WTC11 (cell line): ENCODE results near the gene LBX2. TPM values are rescaled to one million over a fixed set of nuclear protein-coding genes. Genes with fewer than 3 reads are reported as not detected.

ENCODE experiments used
- AFF4 ChIP-seq: sonication (generic); formaldehyde crosslinking; IDR thresholded peaks from 2 replicates; pipeline ENCODE4 v1.8.1; 2023; ENCODE audit warnings: mild to moderate bottlenecking, missing genetic modification reagents, borderline replicate concordance
- ATF3 ChIP-seq: sonication (generic); formaldehyde crosslinking; conservative IDR thresholded peaks from 2 replicates; pipeline ENCODE4 v1.8.1; 2022; ENCODE audit warnings: mild to moderate bottlenecking, missing genetic modification reagents
- CBFB ChIP-seq: sonication (generic); formaldehyde crosslinking; IDR thresholded peaks from 2 replicates; pipeline ENCODE4 v1.8.1; 2022; ENCODE audit warnings: mild to moderate bottlenecking, low read depth, missing genetic modification reagents
- CDX4 ChIP-seq: fragments of 250-450 bp; sonication (Bioruptor Pico); IDR thresholded peaks from 2 replicates; pipeline ENCODE4 v1.9.0; 2021; ENCODE audit warnings: moderate library complexity, mild to moderate bottlenecking, inconsistent platforms, borderline replicate concordance
- E2F5 ChIP-seq: sonication (generic); formaldehyde crosslinking; IDR thresholded peaks from 2 replicates; pipeline ENCODE4 v1.8.1; 2022; ENCODE audit warnings: mild to moderate bottlenecking, moderate library complexity, missing genetic modification reagents
- ETV6 ChIP-seq: sonication (generic); formaldehyde crosslinking; IDR thresholded peaks from 2 replicates; pipeline ENCODE4 v1.8.1; 2022; ENCODE audit warnings: mild to moderate bottlenecking, missing genetic modification reagents
- FOXK1 ChIP-seq: sonication (generic); formaldehyde crosslinking; IDR thresholded peaks from 2 replicates; pipeline ENCODE4 v1.8.0; 2022; ENCODE audit warnings: mild to moderate bottlenecking, moderate library complexity, missing genetic modification reagents
- KAT7 ChIP-seq: sonication (generic); formaldehyde crosslinking; IDR thresholded peaks from 2 replicates; pipeline ENCODE4 v1.8.1; 2023; ENCODE audit warnings: missing genetic modification reagents, mild to moderate bottlenecking, borderline replicate concordance
- NFE2L1 ChIP-seq: sonication (generic); formaldehyde crosslinking; IDR thresholded peaks from 2 replicates; pipeline ENCODE4 v1.8.1; 2023; ENCODE audit warnings: missing genetic modification reagents
- NFYB ChIP-seq: sonication (generic); formaldehyde crosslinking; conservative IDR thresholded peaks from 2 replicates; pipeline ENCODE4 v1.8.0; 2022; ENCODE audit warnings: low read depth, missing genetic modification reagents
- PRDM15 ChIP-seq: sonication (generic); formaldehyde crosslinking; IDR thresholded peaks from 2 replicates; pipeline ENCODE4 v1.8.0; 2022; ENCODE audit warnings: missing genetic modification reagents
- PREB ChIP-seq: sonication (generic); formaldehyde crosslinking; IDR thresholded peaks from 2 replicates; pipeline ENCODE4 v1.8.1; 2022; ENCODE audit warnings: mild to moderate bottlenecking, missing genetic modification reagents, moderate library complexity, borderline replicate concordance
- RELA ChIP-seq: sonication (generic); formaldehyde crosslinking; IDR thresholded peaks from 2 replicates; pipeline ENCODE4 v1.8.1; 2022; ENCODE audit warnings: missing genetic modification reagents, mild to moderate bottlenecking, borderline replicate concordance
- SP1 ChIP-seq: sonication (generic); formaldehyde crosslinking; conservative IDR thresholded peaks from 2 replicates; pipeline ENCODE4 v1.8.1; 2022; ENCODE audit warnings: missing genetic modification reagents
- TEAD4 ChIP-seq: sonication (generic); formaldehyde crosslinking; IDR thresholded peaks from 2 replicates; pipeline ENCODE4 v1.8.0; 2022; ENCODE audit warnings: mild to moderate bottlenecking, missing genetic modification reagents
- USF1 ChIP-seq: sonication (generic); formaldehyde crosslinking; IDR thresholded peaks from 2 replicates; pipeline ENCODE4 v1.8.0; 2022; ENCODE audit warnings: mild to moderate bottlenecking, missing genetic modification reagents
- USF2 ChIP-seq: sonication (generic); formaldehyde crosslinking; IDR thresholded peaks from 2 replicates; pipeline ENCODE4 v1.8.1; 2023; ENCODE audit warnings: mild to moderate bottlenecking, missing genetic modification reagents, moderate library complexity
- ZNF138 ChIP-seq: sonication (generic); formaldehyde crosslinking; conservative IDR thresholded peaks from 2 replicates; pipeline ENCODE4 v1.8.1; 2022; ENCODE audit warnings: mild to moderate bottlenecking, moderate library complexity, missing genetic modification reagents
- ZNF232 ChIP-seq: sonication (generic); formaldehyde crosslinking; IDR thresholded peaks from 2 replicates; pipeline ENCODE4 v1.8.0; 2022; ENCODE audit warnings: mild to moderate bottlenecking, missing genetic modification reagents
- ZNF416 ChIP-seq: fragments of 250-450 bp; sonication (Bioruptor Pico); IDR thresholded peaks from 2 replicates; pipeline ENCODE4 v1.9.0; 2021; ENCODE audit warnings: mild to moderate bottlenecking, inconsistent platforms
- total RNA-seq: library from RNA; stranded (reverse); gene quantifications from 3 replicates; pipeline ENCODE4 v1.2.3, GENCODE V29; 2021

LBX2 gene
- total RNA-seq, 1 experiment from 2014 or later, result 1.0 TPM

GRCh38 chr2:74482801-74483674 lies 16.4 kb downstream of the LBX2 start, which contains the start of the genes CCDC142 and TTC31 (continued):
- TF ChIP-seq E2F5 (CRISPR knock-in tag), result peak; percentile 32
- TF ChIP-seq CBFB (CRISPR knock-in tag), result no peak
- TF ChIP-seq USF2 (CRISPR knock-in tag), result no peak
- TF ChIP-seq AFF4 (CRISPR knock-in tag), result no peak
- TF ChIP-seq ETV6 (CRISPR knock-in tag), result peak; percentile 84
- no peak for TF ChIP-seq ZNF138 (CRISPR knock-in tag)
- TF ChIP-seq PREB (CRISPR knock-in tag), result no peak
- no peak for TF ChIP-seq ZNF416 (CRISPR knock-in tag)
- TF ChIP-seq NFE2L1 (CRISPR knock-in tag), result 0 out of 2 replicates have a peak, but pooled peaks have one; percentile 61
- peak; percentile 85 for TF ChIP-seq SP1 (CRISPR knock-in tag)
- no peak for TF ChIP-seq NFYB (CRISPR knock-in tag)
- 0 out of 2 replicates have a peak, but pooled peaks have one; percentile 62 for TF ChIP-seq KAT7
- TF ChIP-seq ATF3 (CRISPR knock-in tag), result no peak
- TF ChIP-seq RELA (CRISPR knock-in tag), result no peak
- peak; percentile 77 for TF ChIP-seq FOXK1 (CRISPR knock-in tag)
- no peak for TF ChIP-seq CDX4
- TF ChIP-seq ZNF232 (CRISPR knock-in tag), result peak; percentile 14; the same call in 1 of the 2 replicates
- TF ChIP-seq USF1 (CRISPR knock-in tag), result peak; percentile 63; the same call in 1 of the 2 replicates
- TF ChIP-seq TEAD4 (CRISPR knock-in tag), result peak; percentile 33; the same call in 1 of the 2 replicates
- TF ChIP-seq PRDM15 (CRISPR knock-in tag), result peak; percentile 56; the same call in 1 of the 2 replicates
